GM23248 (cell line): ENCODE measurements around the gene PLEKHA6.

ENCODE experiments used
- EZH2 ChIP-seq: fragments of 200-600 bp; sonication (generic); IDR thresholded peaks from 2 replicates; pipeline ENCODE4 v1.6.1; 2018; ENCODE audit warnings: antibody characterized with exemption, mild to moderate bottlenecking; ENCODE audit not compliant: insufficient read depth, poor library complexity, severe bottlenecking
- EZH2phosphoT487 ChIP-seq: fragments of 200-600 bp; sonication (generic); IDR thresholded peaks from 2 replicates; pipeline ENCODE4 v1.6.1; 2018; ENCODE audit warnings: antibody characterized with exemption, moderate library complexity, mild to moderate bottlenecking, low read depth; ENCODE audit not compliant: insufficient read depth

DNA sequence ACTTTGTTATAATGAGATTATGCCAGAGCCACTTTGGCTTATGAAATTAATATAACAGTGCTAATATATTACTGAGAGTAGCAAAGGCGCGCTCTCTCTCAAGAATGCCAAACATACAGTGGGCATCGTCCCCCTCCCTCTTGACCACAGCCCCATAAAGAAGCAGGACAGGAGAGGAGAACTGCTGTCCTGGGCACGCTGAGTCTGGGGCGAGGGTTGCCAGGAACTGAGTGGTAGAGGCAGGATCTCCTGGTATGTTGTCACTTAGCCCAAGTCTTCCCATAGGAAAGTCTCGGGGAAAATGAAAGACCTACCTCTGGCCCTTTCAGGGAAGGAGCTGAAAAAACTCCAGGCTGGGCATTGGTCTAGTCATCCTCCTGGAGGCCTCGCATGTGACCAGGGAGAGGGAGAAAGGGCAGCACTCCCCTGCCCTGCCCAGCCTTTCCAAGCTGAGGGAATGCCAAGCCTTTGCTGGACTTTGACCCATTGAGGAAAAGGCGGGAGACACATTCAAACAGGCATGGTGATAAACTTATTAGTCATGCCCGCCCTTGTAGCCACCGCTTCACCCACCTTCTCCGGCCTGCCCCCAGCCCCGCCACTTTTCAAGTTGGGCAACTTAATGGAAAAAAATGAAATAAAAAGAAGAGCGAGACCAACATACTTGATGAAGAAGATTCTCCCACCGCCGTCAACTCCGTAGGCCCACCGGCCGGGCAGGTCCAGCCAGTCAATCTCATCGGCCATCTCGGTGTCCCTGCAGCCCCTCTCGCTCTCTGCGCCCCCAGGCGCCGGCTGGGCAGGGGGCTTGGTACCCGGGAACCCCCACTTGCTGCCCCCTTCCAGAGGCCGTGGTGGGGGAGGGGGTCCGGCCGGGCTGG lies 17.4 kb upstream of the PLEKHA6 start:
- TF ChIP-seq EZH2phosphoT487 (no peak), EZH2 (no peak)
